ENCODE data around the gene HJURP.

HJURP gene

DNA sequence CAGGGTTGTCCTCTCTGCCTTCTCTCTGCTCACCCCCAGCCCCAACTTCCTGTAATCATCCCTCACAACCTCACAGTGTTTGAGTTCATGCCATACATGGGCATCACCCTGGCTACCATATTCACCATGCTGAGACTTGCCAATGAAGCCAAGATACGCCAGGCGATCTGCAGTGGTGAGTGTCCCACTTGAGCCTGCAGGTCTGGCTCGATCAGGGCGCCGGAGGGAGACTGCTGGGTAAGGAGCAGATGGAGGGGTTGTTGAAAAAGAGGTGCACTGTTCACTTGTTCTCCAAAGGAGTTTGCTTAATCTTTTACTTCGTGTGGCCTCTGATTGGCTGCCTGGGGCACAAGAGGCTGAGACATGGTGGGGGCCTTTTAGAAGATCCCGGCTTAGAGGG is 61.6 kb downstream of the HJURP start:
- no peak for DNase-seq (ENCODE audit: low read depth)

DNA sequence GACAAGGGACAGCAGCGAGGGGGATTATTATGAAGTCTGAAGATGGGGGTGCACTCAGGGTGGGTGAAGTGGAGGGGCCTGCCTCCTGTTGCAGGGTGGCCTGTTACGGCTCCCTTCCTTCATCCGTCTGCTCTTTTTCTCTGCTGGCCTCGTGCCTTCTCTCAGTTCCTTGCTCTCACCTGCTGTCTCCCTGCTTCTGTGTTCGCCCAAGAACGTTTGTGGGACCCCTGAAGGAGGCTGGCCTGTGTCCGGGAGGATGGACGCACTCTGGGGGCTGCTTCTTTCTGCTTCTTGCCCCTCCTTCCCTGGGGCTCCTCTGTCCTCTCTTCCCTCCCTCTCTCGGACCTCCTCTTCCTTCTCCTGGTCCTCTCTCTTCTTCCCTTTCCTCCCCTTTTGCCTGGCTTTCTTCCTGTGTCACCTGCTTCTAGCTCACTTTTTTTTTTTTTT is 62.4 kb downstream of the HJURP start:
- no peak for DNase-seq (ENCODE audit: low read depth)

DNA sequence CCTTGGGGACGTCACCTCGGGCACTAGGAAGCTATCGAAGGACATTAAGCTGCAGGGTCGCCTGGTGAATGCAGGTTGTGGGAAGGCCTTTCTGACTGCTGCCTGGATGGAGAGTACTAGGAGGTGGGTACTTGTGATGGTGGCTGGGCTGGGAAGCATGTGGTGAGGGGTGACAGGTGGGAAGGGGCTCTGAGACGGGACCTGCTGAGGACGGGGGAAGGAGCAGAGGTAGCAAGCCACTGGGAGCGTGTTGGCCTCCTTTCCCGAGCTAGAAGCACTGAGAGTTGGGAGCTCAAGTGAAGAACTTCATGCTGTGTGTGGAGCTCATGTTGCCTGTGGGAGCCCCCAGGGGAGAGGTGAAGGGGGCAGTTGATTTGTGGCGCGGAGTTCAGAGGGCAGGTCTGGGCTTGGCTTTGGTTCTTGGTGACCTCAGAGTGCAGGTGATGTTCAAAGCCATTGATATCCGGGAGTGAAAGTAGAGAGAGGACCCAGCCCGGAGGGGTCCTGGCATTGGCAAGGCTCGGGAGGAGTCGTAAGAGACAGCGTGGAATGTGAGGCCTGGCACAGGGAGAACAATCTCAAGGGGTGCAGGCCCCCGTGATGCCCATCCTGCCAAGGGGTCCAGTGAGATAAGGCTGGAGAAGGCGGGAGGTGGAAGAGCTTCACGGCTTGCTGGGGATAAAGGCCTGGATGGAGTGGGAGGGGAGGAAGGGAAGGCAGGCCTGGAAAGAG is 63.0 kb downstream of the HJURP start:
- no peak for DNase-seq (ENCODE audit: low read depth)

DNA sequence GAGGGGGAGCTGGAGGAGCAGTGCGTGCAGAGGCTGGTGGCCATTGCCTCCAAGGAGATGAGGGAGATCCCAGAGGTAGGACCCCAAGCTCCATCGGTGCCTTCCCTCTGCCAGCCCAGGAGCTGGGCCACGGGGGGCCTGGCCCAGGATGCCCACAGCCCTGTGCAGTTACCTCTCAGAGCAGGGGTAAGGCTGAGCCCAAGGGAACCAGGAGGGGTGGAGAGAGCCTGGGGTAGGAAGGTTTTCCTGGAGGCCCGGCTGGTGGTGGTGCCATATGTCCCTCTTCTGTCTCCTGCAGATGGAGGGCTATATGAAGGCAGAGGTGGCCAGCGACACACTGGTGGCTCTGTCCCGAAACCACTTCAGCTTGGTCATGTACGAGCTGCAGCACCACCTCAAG is 64.8 kb downstream of the HJURP start:
- no peak for DNase-seq (ENCODE audit: low read depth)

Data from iris pigment epithelial cell (primary cell).